GM19324 (cell line): ENCODE data around the gene SERPINH1.

Experiments used
- ATAC-seq: cut with Tn5 transposase; IDR thresholded peaks from one replicate; pipeline ENCODE4 v1.9.1; 2021; ENCODE audit warnings: mild to moderate bottlenecking, moderate library complexity; ENCODE audit not compliant: unreplicated experiment, low FRiP score

SERPINH1 gene

DNA sequence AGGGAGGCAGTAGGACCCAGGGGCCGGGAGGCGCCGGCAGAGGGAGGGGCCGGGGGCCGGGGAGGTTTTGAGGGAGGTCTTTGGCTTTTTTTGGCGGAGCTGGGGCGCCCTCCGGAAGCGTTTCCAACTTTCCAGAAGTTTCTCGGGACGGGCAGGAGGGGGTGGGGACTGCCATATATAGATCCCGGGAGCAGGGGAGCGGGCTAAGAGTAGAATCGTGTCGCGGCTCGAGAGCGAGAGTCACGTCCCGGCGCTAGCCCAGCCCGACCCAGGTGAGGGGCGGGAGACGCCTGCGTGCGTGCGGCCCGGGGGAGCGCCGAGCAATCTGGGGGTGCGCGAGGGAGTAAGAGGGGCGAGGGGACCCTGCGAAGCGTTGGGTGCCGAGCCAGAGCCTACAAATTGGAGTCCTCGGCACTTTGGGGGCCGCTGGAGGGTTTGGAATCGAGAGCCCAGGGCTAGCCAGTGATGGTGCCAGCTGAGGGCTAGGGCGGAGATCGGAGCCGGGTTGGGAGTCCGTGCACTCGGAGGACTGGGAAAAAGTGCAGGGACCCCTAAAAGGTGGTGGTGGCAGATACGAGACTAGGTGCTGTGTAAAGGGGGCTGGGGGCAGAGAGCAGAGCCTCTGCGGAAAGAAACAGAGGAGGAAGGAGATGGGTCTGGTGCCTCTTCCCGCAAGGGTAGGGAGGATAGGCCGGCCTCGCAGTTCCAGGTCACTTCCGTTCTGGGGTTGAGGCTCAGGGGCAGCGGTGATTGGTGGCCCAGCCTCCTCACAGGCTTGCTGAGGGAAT lies at the start of gene SERPINH1:
Gene SERPINH1 (plus strand): TSS at position 206 of the 788 bp plus-strand sequence. CDS start 4,097 bp downstream, outside the sequence.
- no peak for ATAC-seq

DNA sequence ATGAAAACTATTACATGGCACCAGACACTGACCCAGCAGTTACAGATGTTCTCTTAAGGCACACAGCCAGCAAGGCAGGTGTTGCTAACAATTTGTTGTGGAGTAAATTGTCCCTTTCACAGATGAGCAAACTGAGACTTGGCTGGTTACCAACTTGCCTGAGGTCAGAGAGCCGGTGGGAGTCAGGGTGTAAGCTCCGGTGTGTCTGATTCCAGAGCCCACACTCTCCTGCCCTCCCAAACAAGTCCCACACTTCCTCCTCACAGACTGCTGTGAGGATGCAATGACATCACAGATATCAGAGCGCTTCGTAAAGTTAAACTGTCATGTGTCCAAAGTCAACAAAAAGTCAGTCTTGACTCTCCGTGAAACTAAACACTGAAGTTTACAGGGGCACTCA lies 48.8 kb upstream of the SERPINH1 start:
- no peak for ATAC-seq

DNA sequence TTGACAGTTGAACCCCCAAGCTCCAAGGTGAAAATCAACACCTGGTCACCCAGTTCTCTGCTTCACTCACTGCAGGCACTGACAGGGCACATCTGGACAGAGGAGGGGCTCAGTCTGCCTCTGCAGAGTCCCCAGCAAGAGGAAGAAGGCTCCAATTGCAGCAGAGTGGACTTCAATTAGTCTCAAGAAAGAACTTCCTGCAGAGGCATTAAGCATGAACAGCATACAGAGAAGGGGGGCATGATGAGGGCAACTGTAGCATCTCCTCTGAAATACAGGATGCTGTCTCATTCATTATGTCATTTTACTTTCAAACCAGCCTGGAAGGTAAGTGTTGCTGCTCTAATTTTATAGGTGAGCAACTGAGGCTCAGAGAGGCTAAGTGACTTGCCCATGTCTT lies 47.5 kb upstream of the SERPINH1 start:
- ATAC-seq = no peak

DNA sequence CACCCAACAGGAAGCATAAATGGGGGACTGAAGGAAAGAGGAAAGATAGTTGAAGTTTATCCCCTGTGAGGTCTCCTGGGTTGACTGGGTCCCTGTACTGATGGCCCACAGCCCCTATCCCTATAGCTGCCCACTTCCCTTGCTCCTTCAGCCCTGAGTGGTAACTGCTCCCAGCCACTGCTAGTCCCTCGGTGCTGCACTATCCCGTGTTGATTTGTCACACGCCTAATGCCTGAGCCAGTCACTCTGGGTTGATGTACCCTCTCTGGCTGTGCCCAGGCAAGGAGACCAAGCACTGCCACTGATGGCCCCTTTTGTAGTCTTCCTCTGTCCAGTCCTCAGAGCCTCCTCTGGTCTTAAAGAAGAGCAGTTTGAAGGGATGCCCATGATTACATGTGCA lies 45.9 kb upstream of the SERPINH1 start:
- ATAC-seq = no peak

DNA sequence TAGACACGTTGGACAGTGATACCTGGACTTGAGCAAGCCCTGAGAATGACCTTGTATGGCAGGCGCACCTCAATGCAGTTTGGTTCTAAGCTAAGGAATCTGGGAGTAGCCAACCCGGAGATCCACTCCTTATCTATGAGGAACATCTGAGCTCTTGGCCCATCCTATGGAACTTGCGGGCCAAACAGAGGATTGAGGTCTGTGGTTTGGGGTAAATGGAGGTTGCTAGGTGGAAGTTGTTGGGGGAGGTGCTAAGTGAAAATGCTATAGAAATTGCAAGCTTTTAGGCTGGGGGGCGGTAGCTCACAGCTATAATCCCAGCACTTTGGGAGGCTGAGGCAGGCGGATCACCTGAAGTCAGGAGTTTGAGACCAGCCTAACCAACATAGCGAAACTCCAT lies 45.2 kb upstream of the SERPINH1 start:
- no peak for ATAC-seq

DNA sequence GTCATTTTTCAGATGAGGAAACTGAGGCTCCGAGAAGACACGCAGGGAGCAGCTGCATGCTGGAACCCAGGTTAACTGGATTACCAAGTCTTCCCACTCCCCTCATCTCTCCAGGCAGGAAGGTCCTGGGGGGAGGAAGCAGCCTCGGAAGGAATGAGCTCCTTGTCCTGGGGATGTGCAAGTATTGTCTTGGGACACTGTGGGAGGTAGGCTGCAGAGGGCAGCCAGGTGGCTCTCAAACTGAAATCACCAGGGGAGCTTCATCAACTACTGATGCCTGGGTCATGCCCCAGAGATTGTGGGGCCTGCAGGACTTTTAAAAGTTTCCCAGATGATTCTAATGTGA lies 43.9 kb upstream of the SERPINH1 start:
- ATAC-seq = no peak

DNA sequence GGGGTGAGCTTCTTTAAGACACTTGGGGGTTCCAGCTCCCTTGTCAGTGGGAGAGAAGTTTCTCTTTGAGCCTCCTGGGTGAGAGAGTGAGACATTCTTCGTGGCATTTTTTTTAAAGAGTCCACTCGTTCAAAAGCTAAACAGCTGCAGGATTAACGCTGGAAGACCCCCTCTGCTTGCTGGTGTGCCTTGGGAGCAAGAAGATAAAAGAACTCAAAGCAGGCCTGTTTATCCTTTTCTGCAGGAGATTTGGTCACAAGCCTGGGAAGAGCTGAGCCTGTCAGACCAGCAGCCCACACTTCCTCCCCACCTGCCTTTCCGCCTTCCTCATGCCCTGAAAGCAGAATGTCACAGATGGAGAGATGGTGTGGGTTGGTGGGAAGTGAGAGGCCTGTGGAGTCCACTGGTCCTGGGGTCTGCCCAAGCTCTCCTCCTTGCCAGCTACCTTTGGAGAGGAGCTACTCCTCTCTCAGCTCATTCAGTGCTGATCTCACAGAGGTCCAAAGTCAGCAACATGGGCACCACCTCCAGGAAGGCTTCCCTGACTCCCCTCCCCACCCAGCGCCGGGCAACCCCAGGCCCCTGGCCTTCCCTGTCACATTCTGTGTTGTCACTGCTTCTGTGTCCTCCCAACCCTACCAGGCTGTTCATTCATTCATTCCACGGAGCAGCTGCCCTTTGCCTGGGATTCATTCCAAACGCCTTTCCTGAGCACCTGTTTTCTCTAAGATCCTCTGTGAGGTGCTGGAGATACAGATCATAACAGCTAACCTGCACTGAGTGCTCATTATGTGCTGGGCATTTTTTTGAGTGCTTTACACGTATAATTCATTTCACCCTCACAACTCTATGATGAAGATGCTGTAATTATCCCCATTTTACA lies 43.0 kb upstream of the SERPINH1 start:
- no peak for ATAC-seq

DNA sequence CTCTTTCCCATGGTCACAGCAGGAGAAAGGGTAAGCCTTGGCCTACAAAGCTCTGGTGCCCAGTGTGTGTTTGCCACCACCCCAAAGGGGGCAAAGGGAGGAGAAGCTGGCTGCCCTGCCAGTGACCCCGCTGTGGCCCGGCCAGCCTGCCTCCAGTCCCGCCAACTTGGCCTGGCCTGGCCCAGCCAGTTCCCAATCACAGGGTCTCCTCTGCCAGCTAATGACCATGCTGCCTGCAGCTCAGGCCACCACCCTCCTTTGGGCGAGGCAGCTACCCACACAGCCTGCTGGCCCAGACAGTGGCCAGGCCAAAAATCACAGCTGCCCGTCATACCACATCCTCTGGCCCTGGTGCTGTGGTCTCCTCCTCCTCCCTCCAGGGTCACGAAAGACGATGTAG lies 41.4 kb upstream of the SERPINH1 start:
- no peak for ATAC-seq

DNA sequence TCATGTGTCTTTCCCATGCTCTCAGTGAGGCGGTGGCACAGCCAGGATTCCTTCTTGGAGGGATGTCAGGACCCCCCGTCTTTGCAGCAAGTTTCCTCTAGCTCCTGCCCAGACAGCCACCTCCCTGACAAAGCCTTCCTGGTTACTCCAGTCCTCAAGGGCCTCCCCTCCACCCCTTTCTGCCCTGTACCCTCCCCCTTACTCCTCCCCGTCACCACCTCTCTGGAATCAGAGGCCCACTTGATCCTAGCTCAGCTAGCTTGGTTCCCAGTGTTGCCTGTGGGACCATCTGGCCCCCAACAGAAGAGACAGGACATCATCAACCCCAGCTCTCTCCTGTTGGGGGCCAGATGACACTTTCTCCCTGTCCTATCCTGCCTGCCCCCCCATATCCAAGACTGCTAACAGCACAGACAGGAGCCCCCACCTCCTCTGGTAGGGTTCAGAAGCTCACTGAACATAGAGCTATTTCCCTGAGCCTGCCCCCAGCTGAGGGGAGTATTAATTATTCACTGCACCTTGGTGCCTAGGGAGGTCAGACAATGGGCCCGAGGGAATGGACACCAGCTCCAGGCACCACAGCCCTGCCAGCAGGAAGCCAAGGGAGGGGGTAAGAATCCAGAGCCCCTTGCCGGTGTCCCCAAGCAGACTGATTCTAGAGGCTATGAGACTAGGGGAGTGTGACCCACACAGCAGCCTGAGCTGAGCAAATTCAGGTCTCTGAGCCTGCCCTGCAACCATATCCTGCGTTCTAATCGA lies 39.6 kb upstream of the SERPINH1 start:
- no peak for ATAC-seq

DNA sequence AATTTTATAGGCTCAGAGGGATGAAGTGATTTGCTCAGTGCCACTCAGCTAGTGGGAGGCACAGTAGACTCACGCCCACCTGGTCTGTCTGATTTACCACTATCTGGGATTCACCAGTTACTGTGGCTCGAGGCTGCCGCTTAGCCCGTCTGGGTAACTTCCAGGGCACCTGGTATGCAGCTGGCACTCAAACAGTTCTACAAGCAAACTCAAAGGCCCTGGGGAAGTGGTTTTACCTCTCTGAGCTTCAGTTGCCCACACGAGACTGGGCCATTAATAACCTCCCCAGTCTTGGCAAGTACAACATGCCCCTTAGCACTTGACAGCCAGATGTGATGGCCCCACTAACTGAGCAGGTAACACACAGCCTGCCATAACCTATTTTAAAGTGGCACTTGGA lies 38.9 kb upstream of the SERPINH1 start:
- ATAC-seq = no peak

DNA sequence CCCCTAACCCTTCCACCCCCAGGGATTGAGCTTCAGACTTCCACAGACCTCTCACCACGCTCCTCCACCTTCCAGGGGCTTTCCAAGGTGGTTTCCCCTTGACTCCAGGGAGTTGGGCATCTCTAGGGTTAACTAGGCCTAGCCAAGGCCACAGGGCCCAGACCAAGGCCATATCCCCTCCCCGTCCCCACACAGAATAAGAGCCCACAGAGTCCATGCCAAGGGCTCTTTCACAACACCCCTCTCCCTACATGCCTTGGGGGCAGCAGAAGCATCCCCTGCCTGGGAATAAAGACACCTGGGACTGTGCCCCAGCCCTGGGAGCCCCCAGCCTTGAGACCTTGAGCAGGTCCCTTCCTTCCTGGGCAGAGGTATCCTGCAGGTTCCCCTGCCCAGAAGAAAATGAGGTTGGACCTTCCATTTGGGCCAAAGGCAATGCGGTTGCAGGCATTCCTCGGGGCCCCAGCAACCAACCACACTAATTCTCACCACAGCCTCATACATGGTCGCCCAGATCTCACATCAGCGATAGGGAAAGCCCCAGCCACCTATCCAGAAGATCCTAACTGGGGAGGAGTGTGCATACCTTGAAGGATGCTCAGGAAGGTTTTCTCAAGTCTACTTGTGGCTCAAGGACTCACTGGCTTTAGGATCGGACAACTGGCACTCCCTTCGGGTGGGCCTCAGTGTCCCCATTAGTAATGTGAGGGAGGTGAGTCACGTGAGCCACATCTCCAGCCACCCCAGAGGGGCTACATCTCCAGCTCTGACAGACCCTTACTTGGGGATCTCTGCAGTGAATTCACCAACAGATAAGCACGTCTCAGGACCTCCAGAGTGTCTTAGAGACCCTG lies 38.0 kb upstream of the SERPINH1 start:
- ATAC-seq = no peak

DNA sequence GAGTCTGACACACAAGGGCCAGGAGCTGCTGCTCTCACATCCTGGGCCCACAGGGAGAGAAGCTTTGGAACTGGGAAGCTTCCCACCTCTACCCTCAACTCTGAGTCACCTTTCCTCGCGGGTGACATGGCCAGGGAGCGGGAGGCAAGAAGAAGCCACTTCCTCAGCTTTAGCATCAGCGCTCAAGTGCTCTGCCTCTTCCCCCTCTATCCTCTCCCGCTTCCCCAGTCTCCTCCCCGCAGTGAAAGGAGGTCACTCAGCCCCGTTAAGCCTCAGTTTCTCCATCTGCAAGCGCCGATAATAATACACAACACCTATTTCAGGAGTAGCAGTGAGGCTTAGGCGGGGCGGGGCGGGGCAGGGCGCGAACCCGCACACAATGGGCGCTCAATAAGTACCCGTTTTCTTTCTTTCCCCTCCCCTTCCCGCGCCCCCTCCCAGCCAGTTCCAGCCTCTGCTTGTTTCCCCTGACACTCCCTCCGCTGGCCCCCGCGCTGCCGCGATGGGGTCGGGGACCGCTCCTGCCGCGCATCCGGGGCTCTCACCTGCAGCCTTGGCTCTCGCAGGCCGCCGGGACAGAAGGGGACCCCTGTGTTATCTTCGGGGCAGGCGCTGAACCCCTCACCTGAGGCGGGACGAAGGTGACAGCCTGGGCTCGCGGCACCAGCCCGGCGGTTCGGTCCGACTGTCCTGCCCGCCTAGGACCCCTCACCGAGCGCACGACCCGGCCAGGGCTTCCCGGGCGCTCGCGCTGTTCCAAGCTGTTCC lies 37.2 kb upstream of the SERPINH1 start:
- ATAC-seq = no peak

DNA sequence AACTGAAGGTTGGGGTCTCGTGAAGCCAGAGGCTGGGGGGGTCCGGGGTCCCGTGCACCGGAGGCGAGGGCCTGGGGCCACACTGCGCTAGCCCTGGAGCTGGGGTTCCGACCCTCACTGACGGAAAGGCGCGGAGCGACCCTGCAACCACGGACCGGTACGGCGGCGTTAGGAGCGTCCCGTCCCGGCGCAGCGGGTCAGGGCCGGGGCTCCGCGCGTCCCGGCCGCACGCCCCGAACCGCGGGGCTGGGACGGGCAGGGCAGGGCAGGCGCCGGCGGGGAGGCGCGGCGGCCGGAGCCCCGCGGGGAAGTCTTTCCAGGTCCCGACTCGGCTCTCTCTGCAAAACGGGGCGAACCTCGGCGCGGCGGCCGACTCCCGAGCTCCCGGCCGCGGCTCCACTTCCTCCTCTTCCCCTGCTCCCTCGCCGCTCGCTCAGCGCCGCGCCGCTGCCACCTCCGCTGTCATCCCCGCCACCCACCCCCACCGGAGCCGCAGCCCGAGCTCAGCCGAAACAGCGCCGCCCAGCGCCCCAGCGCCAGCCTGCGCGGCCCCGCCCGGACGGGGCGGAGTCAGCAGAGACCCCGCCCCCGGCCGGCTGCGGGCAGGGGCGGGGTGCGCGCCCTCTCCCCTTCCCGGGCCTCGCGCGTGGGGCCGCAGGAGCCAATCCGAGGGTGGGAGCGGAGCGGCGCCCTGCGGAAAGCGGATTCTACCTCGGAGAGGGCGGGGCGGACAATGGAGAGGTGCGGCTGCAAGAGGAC lies 36.4 kb upstream of the SERPINH1 start, which contains the start of gene GDPD5:
Gene GDPD5 (minus strand): TSS at position 509 of the 759 bp plus-strand sequence. CDS start 48,206 bp downstream, outside the sequence.
- ATAC-seq = peak; percentile 80

DNA sequence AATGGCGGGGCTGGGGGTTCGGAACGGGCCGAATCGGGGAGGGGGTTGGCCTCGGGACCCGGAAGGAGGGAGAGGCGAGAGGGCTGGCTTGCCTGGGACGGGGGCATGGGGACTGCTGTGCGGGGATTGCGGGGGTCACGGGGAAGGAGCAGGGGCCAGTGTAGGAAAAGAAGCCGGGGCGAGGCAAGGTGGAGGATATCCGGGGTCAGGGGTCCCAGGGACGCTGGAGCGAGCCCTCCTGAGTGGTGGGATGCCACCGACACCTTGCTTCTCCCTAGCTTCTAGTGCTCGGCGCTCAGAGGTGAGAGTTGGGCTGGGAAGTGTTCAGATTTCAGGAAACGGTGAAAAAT lies 35.9 kb upstream of the SERPINH1 start:
- no peak for ATAC-seq

DNA sequence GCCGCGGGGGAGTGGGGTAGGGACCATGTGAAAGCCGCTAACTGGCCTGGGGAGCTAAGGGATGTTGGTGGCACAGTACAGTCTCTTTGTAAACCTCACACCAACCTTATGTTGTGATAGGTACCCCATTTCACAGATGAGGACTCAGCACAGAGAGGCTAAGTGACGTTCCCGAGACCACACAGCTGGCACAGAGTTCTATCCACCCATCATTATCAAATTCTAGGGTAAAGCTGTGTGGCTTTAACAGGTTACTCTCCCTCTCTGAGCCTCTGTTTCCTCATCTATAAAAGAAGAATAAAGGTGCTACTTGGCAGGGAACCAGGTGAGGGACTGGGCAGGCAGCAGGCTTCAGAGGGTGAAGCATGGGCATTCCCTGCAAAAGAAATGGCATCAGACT lies 34.9 kb upstream of the SERPINH1 start:
- ATAC-seq = no peak

DNA sequence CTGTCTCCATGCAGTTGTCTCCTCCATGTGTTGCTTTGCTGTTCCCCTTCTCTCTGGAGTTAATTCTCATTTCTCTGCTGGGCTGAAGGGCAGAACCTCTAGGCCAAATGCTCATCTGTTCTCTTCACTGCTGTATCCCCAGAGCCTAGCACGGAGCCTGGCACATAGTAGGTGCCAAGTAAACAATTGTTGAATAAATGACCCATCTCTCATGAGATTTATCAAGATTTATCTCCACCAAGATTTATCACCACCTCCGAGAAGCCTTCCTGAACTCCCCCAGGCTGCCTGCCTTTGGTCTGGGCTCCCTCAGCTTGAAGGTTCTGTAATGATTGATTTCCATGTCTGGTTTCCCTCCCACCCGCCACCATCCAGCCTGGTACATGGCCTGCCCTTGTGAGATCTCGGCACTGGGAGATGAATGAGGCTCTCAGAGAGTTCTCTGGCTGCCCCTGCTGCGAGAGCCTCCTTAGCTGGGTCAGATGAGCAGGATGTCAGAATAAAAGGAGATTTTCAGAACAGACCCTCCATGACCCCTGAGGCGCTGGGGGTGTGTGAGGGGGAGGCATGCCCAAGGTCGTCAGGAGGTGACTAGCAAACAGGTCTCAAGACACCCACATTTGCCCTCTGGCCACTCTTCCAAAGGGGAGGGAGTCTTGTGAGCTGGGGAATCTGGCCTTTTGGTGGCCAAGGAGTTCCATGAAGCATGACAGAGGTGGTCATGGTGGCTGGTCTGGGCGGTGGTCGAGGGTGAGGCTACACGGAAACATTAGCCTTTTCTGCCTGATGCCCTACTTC lies 33.9 kb upstream of the SERPINH1 start:
- no peak for ATAC-seq

DNA sequence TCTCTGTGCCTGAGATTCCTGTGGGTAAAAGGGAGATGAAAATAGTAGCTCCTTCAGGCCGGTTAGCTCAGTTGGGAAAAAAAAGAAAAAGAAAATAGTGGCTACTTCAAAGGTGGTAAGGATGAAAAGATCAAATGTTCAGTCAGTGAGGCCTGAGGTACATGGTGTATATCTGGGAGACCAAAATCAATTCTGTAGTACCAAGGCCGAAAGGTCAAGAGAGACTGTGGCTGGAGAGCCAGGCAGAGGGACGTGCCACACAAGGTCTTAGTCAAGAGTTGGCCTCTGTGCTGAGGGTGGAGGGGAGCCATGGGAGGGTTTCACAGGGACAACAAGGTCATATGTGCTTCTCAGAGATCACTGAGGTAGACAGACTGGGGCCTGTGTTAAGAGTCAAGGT lies 31.5 kb upstream of the SERPINH1 start:
- no peak for ATAC-seq

DNA sequence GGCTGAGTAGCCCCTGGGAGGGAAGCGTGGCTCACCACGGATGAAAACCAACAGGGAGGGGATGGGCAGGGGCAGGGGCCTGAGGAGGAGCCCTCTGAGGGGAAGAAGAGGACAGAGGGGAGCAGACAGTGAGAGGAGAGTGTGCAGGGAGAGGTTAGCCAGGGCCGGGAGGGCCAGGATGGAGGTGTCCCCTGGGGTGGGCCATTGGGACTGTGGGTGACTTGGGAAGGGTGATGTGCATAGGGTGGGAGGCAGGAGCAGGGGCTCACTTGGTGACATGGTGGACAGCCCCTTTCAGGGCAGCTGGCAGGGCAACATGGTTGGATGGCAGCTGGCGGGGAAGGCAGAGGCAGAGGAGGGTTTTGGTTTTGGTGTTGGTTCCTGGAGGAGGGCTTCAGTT lies 30.7 kb upstream of the SERPINH1 start:
- no peak for ATAC-seq
